H1 (cell line): ENCODE results near the gene WDR19. TPM values are rescaled to one million over a fixed set of nuclear protein-coding genes. Genes with fewer than 3 reads are reported as not detected.

ENCODE experiments used
- CTCF ChIA-PET: fragments of 300-600 bp; sonication (Branson Sonifier 250); formaldehyde crosslinking; loops from one replicate; lab custom pipeline; 2021; ENCODE audit not compliant: partially characterized antibody; lab: Charles Lee
- POLR2A ChIA-PET: fragments of 300-600 bp; sonication (Branson Sonifier 250); formaldehyde crosslinking; loops from one replicate; lab custom pipeline; 2021; ENCODE audit warnings: inconsistent platforms; ENCODE audit not compliant: partially characterized antibody; lab: Charles Lee
- DNase-seq, 2 experiments: peaks; one replicate each; pipeline versions ENCODE4 v3.0.0 to v3.0.0-alpha.2; 2010 to 2022; ENCODE audit warnings: low spot score in 2 of 2, low read depth in 1 of 2, mixed read lengths in 1 of 2
- FAIRE-seq: peaks from 2 replicates; lab custom pipeline; 2011; peaks lifted over from hg19 to GRCh38; lab: Jason Lieb, UNC
- H2AFZ ChIP-seq: 2 replicates; pipeline ENCODE4 v1.8.1; 2012; ENCODE audit warnings: low read length, inconsistent platforms
- H2AK5ac ChIP-seq: 2 replicates; pipeline ENCODE4 v1.6.1; 2013; ENCODE audit warnings: low read depth, low read length
- H2BK120ac ChIP-seq: replicated peaks from 2 replicates; pipeline ENCODE3; 2013; ENCODE audit warnings: low read depth, low read length, inconsistent platforms
- H2BK12ac ChIP-seq: 2 replicates; pipeline ENCODE4 v1.6.1; 2013; ENCODE audit warnings: low read depth, low read length
- H2BK15ac ChIP-seq: 2 replicates; pipeline ENCODE4 v1.6.1; 2013; ENCODE audit warnings: low read length
- H2BK20ac ChIP-seq: 2 replicates; pipeline ENCODE4 v1.6.1; 2013; ENCODE audit warnings: low read length
- H2BK5ac ChIP-seq: 2 replicates; pipeline ENCODE4 v1.6.1; 2013; ENCODE audit warnings: low read depth, low read length
- H3K14ac ChIP-seq: 2 replicates; pipeline ENCODE4 v1.6.1; 2013; ENCODE audit warnings: inconsistent platforms; ENCODE audit not compliant: insufficient read length
- H3K18ac ChIP-seq: 2 replicates; pipeline ENCODE4 v1.6.1; 2013; ENCODE audit warnings: low read length; ENCODE audit errors: extremely low read depth
- H3K23ac ChIP-seq: 2 replicates; pipeline ENCODE4 v1.6.1; 2013; ENCODE audit warnings: inconsistent platforms; ENCODE audit not compliant: insufficient read length
- H3K23me2 ChIP-seq: 2 replicates; pipeline ENCODE4 v1.6.1; 2013; ENCODE audit warnings: low read depth, low read length
- H3K27ac ChIP-seq: 2 replicates; pipeline ENCODE4 v1.6.1; 2011; ENCODE audit warnings: low read depth, low read length, inconsistent platforms
- H3K27me3 ChIP-seq, 4 experiments: replicated peaks in 1 of 4; 1 replicate in 1 of 4; 2 replicates in 3 of 4; pipeline versions ENCODE4 v1.6.1 to v1.8.1; 2011 to 2013; ENCODE audit warnings: low read length in 3 of 4, mild to moderate bottlenecking in 3 of 4, inconsistent platforms in 2 of 4, mixed read lengths in 2 of 4, moderate library complexity in 1 of 4; ENCODE audit not compliant: control insufficient read depth in 3 of 4, insufficient read depth in 3 of 4; ENCODE audit errors: extremely low read depth in 1 of 4
- H3K36me3 ChIP-seq, 4 experiments: 2 replicates each; pipeline versions ENCODE4 v1.6.1 to v1.8.1; 2011 to 2013; ENCODE audit warnings: mild to moderate bottlenecking in 4 of 4, low read length in 3 of 4, moderate library complexity in 2 of 4, control low read depth in 1 of 4, inconsistent platforms in 1 of 4; ENCODE audit not compliant: insufficient read depth in 4 of 4, control insufficient read depth in 2 of 4
- H3K4ac ChIP-seq: replicated peaks from 2 replicates; pipeline ENCODE3; 2013; ENCODE audit warnings: low read length, low read depth, mixed read lengths, inconsistent platforms; ENCODE audit not compliant: insufficient read length
- H3K4me1 ChIP-seq, 4 experiments: replicated peaks in 1 of 4; 1 replicate in 1 of 4; 2 replicates in 3 of 4; pipeline versions ENCODE4 v1.6.1 to v1.8.1; 2011 to 2013; ENCODE audit warnings: low read length in 3 of 4, inconsistent platforms in 2 of 4, mixed read lengths in 1 of 4; ENCODE audit not compliant: insufficient read depth in 4 of 4, control insufficient read depth in 3 of 4
- H3K4me2 ChIP-seq, 2 experiments: 2 replicates each; pipeline versions ENCODE4 v1.6.1 to v1.8.1; 2011 to 2013; ENCODE audit warnings: low read depth in 2 of 2, low read length in 2 of 2, control low read depth in 1 of 2, inconsistent platforms in 1 of 2, mild to moderate bottlenecking in 1 of 2; ENCODE audit not compliant: insufficient read depth in 1 of 2
- H3K4me3 ChIP-seq, 4 experiments: fragments of 200-600, 300-600 bp in 1 of 4; sonication (generic), shearing (Covaris generic), sonication (Bioruptor Twin) in 1 of 4; 2 replicates each; pipeline versions ENCODE4 v1.5.1 to v1.8.1; 2011 to 2016; ENCODE audit warnings: low read length in 4 of 4, low read depth in 3 of 4, control low read depth in 2 of 4, inconsistent platforms in 2 of 4, mild to moderate bottlenecking in 2 of 4, mixed read lengths in 1 of 4, moderate library complexity in 1 of 4; ENCODE audit not compliant: insufficient read depth in 2 of 4; ENCODE audit errors: extremely low read depth in 1 of 4
- H3K56ac ChIP-seq: replicated peaks from 2 replicates; pipeline ENCODE3; 2013; ENCODE audit warnings: low read depth, mild to moderate bottlenecking, mixed read lengths, low read length, inconsistent platforms; ENCODE audit not compliant: insufficient read length
- H3K79me1 ChIP-seq: 2 replicates; pipeline ENCODE4 v1.6.1; 2013; ENCODE audit warnings: low read depth, low read length, control low read depth
- H3K79me2 ChIP-seq, 2 experiments: 2 replicates each; pipeline versions ENCODE4 v1.6.1 to v1.8.1; 2012 to 2013; ENCODE audit warnings: low read length in 2 of 2, mild to moderate bottlenecking in 2 of 2, inconsistent platforms in 1 of 2; ENCODE audit not compliant: insufficient read depth in 2 of 2, control insufficient read depth in 1 of 2
- H3K9ac ChIP-seq, 4 experiments: replicated peaks in 1 of 4; 1 replicate in 1 of 4; 2 replicates in 3 of 4; pipeline versions ENCODE4 v1.6.1 to v1.8.1; 2011 to 2013; ENCODE audit warnings: low read depth in 3 of 4, low read length in 3 of 4, control low read depth in 2 of 4, mild to moderate bottlenecking in 2 of 4, moderate library complexity in 2 of 4, inconsistent platforms in 1 of 4; ENCODE audit errors: extremely low read depth in 1 of 4
- H3K9me3 ChIP-seq, 2 experiments: 2 replicates each; pipeline versions ENCODE4 v1.6.1 to v1.8.1; 2012 to 2013; ENCODE audit warnings: mild to moderate bottlenecking in 2 of 2, moderate library complexity in 2 of 2, control low read depth in 1 of 2, inconsistent platforms in 1 of 2, low read depth in 1 of 2, low read length in 1 of 2, mixed read lengths in 1 of 2; ENCODE audit not compliant: insufficient read depth in 2 of 2
- H4K20me1 ChIP-seq, 2 experiments: replicated peaks in 1 of 2; 2 replicates each; pipeline versions ENCODE3 to v1.8.1; 2011 to 2013; ENCODE audit warnings: inconsistent platforms in 2 of 2, low read length in 2 of 2, mild to moderate bottlenecking in 1 of 2; ENCODE audit not compliant: insufficient read depth in 2 of 2, control insufficient read depth in 1 of 2
- H4K5ac ChIP-seq: 2 replicates; pipeline ENCODE4 v1.6.1; 2013; ENCODE audit warnings: low read length, low read depth, mixed read lengths, inconsistent platforms; ENCODE audit not compliant: insufficient read length
- H4K8ac ChIP-seq: 2 replicates; pipeline ENCODE4 v1.8.0; 2013; ENCODE audit warnings: mild to moderate bottlenecking, moderate library complexity, low read length, inconsistent platforms; ENCODE audit not compliant: insufficient read depth; ENCODE audit errors: extremely low read depth
- H4K91ac ChIP-seq: replicated peaks from 2 replicates; pipeline ENCODE3; 2013; ENCODE audit warnings: low read length, mixed read lengths, inconsistent platforms; ENCODE audit not compliant: insufficient read length
- CBX5 ChIP-seq: fragments of 300-800, 300-1000 bp; sonication (generic); IDR thresholded peaks from 2 replicates; pipeline ENCODE4 v1.7.1; 2016; ENCODE audit warnings: antibody characterized with exemption, low read length, low read depth
- CREB1 ChIP-seq: IDR thresholded peaks from 2 replicates; pipeline ENCODE4 v1.6.1; 2012; ENCODE audit warnings: inconsistent platforms
- KDM4A ChIP-seq: IDR thresholded peaks from one replicate; pipeline ENCODE4 v1.7.1; 2012; ENCODE audit warnings: low read depth, mild to moderate bottlenecking, moderate library complexity, low read length, inconsistent platforms; ENCODE audit not compliant: severe bottlenecking
- MAFK ChIP-seq: IDR thresholded peaks from 2 replicates; pipeline ENCODE4 v1.6.1; 2012; ENCODE audit warnings: low read depth, mild to moderate bottlenecking, improper control_type of control experiment, low read length
- RAD21 ChIP-seq, 2 experiments: IDR thresholded peaks in 1 of 2; conservative IDR thresholded peaks in 1 of 2; 2 replicates each; pipeline ENCODE4 v1.6.1; 2011; ENCODE audit warnings: low read depth in 2 of 2, low read length in 2 of 2, improper control_type of control experiment in 1 of 2, inconsistent platforms in 1 of 2, mild to moderate bottlenecking in 1 of 2, moderate library complexity in 1 of 2
- SIRT6 ChIP-seq: IDR thresholded peaks from one replicate; pipeline ENCODE4 v1.7.1; 2012; ENCODE audit warnings: low read length, inconsistent platforms
- SP1 ChIP-seq: IDR thresholded peaks from 2 replicates; pipeline ENCODE4 v1.6.1; 2011; ENCODE audit warnings: low read depth, low read length
- YY1 ChIP-seq: IDR thresholded peaks from 2 replicates; pipeline ENCODE4 v1.6.1; 2011; ENCODE audit warnings: low read depth, mild to moderate bottlenecking, low read length
- WGBS, 2 experiments: shearing (Covaris generic) in 1 of 2; methylation state at CpG; one replicate each; pipeline versions ENCODE4 v1.1.6 to v1.1.7; 2013 to 2015; ENCODE audit warnings: low lambda C conversion rate in 2 of 2, mixed read lengths in 2 of 2, inconsistent platforms in 1 of 2, low coverage in 1 of 2, missing lambda C conversion rate in 1 of 2; ENCODE audit not compliant: insufficient replicate concordance in 2 of 2, insufficient coverage in 1 of 2, insufficient read length in 1 of 2; ENCODE audit errors: extremely low coverage in 1 of 2, missing lambda C conversion rate in 1 of 2; 5-methylcytosine and 5-hydroxymethylcytosine counted together
- polyA plus RNA-seq, 7 experiments: library from polyadenylated mRNA; depleted of rRNA in 3 of 7; stranded (reverse) in 5 of 7; unstranded in 2 of 7; fragments of >200 nt in 5 of 7; fragments of 200-250 nt in 2 of 7; gene quantifications; 1 replicate in 5 of 7; 2 replicates in 1 of 7; 4 replicates in 1 of 7; pipeline versions ENCODE4 v1.2.1 to v1.2.3, GENCODE V29; 2011 to 2013; ENCODE audit warnings: missing spikeins in 2 of 7, mixed read lengths in 2 of 7
- total RNA-seq: library from RNA; stranded (reverse); fragmentation: NEBNext Ultra II Directional; extraction: Animal tissue kit (Norgen Biotek cat#: 25700); gene quantifications from 2 replicates; pipeline ENCODE4 v1.2.1, GENCODE V29; 2021
- TF ChIP-seq, protein P1 (sequence below): IDR thresholded peaks from 2 replicates; pipeline ENCODE4 v1.6.1; 2012; ENCODE audit warnings: inconsistent platforms

The WDR19 gene
- total and polyA plus RNA-seq, 2 of the 8 experiments (the other 6 are each of a cell fraction or from before 2014, with no cell fraction given): 22.2 to 23.3 TPM

DNA sequence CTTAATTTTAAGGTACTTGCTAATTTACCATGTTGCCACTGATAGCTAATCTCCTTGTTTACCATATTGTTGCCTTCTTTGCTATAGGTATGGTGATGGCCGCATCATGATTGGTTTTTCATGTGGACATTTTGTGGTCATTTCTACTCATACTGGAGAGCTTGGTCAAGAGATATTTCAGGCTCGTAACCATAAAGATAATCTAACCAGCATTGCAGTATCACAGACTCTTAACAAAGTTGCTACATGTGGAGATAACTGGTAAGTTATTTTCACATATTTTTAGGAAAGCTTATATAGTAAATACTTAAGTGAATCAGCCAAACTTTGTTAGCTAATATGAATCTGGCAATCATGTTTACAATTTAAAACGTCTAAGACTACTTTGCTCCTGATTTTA, 23.1 kb downstream of the WDR19 start:
- H3K4me3 ChIP-seq: no peak overlapping the region
- H2BK5ac ChIP-seq: no peak overlapping the region
- no peak overlapping the region for H2AK5ac ChIP-seq
- POLR2A ChIA-PET: no interaction called here
- H2BK120ac ChIP-seq: no peak overlapping the region
- peaks cover 0 to 16% (median 6%) of the 10 kb centered on the region in 4 experiments; a peak in 6 of 8 replicates for H3K36me3 ChIP-seq
- H3K9ac ChIP-seq: no peak overlapping the region
- no peak overlapping the region for H2BK15ac ChIP-seq
- no peaks in the 10 kb centered on the region for H3K4me1 ChIP-seq
- CTCF ChIA-PET: interaction anchor here (1.1 kb wide), 1 partner anchor 344 kb away, joined by 3 read pairs; no protein-coding TSS in a partner anchor
- FAIRE-seq (no peak), DNase-seq (no peak)
- no peaks in the 10 kb centered on the region for H3K9me3 ChIP-seq
- H3K23ac ChIP-seq: no peak overlapping the region
- H4K8ac ChIP-seq: no peak overlapping the region
- no peaks in the 10 kb centered on the region for H3K23me2 ChIP-seq
- no peak overlapping the region for H2BK20ac ChIP-seq
- H4K20me1 ChIP-seq: no peaks in the 10 kb centered on the region
- TF ChIP-seq YY1 (no peak), RAD21 (IDR thresholded peaks at IDR 0.05 in 1 of 2, conservative IDR thresholded peaks at IDR 0.05 in 1 of 2; ENCODE audit: low read depth in 2 of 2, low read length in 2 of 2) (no peak), SP1 (no peak), MAFK (no peak), SIRT6 (no peak), KDM4A (no peak), CREB1 (no peak), CBX5 (no peak)
- TF ChIP-seq, protein P1, sequence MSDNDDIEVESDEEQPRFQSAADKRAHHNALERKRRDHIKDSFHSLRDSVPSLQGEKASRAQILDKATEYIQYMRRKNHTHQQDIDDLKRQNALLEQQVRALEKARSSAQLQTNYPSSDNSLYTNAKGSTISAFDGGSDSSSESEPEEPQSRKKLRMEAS: no peak
- no peaks in the 10 kb centered on the region for H3K79me2 ChIP-seq
- no peak overlapping the region for H4K5ac ChIP-seq
- no peaks in the 10 kb centered on the region for H3K79me1 ChIP-seq
- no peak overlapping the region for H3K18ac ChIP-seq
- no peak overlapping the region for H3K56ac ChIP-seq
- no peak overlapping the region for H2BK12ac ChIP-seq
- no peaks in the 10 kb centered on the region for H3K27me3 ChIP-seq
- no peak overlapping the region for H3K4me2 ChIP-seq
- no peak overlapping the region for H2AFZ ChIP-seq
- WGBS, 2 experiments: 89% methylated on average over 3 of the region's 3 CpGs; no CpG with 5 or more reads in 1 of the 2 experiments
- no peak overlapping the region for H3K14ac ChIP-seq
- H4K91ac ChIP-seq: no peak overlapping the region
- no peak overlapping the region for H3K27ac ChIP-seq
- H3K4ac ChIP-seq: no peak overlapping the region
